Activated CD8-positive, alpha-beta memory T cell treated with anti-CD3 and anti-CD28 coated beads for 36 hours (primary cell): ENCODE measurements around the gene CHRNE. TPM values are rescaled to one million over a fixed set of nuclear protein-coding genes. Genes with fewer than 3 reads are reported as not detected.

Source experiments
- CTCF ChIA-PET: fragments of 350-600 bp; sonication (Branson Sonifier 250); formaldehyde crosslinking; loops from one replicate; lab custom pipeline; 2021; ENCODE audit warnings: antibody characterized with exemption; lab: Charles Lee
- POLR2A ChIA-PET: fragments of 350-600 bp; sonication (Branson Sonifier 250); formaldehyde crosslinking; loops from one replicate; lab custom pipeline; 2021; ENCODE audit warnings: antibody characterized with exemption; lab: Charles Lee
- total RNA-seq, 2 experiments: library from RNA; stranded (reverse); gene quantifications; one replicate each; pipeline ENCODE4 v1.2.3, GENCODE V29; 2021

CHRNE gene
- under 1 TPM; 0.38 to 0.42 TPM for total RNA-seq

DNA sequence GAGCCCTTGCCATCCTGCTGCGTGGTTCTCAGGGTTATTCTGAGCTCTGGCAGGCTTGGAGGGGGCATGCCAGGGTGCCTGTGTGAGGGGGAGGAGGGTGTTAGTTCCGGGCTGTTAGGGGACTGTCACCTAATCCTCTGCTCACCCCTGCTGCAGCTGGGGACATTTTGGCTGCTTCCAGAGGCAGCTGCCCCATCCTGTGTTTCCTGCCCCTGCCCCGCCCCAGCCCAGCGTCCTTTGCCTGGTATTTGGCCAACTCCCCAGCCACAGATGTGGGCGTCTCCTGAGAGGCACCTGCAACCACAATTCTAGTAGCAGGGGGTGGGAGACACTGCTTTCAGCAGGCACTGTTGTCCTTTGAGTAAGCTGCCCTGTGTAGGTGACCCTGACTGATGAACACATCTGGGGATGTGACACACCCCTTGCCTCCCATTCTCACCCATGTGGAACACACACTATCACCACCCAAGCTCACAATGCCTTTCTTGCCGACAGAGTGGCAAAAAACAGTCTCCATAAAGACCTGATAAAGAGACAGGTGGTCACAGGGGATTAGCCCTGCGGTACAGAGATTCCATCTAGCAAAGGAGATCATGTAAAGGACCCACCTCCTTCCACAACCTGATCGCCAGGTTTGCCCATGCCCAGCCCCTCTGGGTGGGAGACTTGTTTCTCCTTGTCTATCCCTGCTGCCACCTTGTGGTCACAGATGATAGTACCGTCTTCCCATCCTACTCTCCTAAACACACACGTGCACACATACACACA lies at the start of gene CHRNE:
TSS of gene CHRNE (minus strand) at position 48 of the 768 bp plus-strand sequence. CDS start at position 13, 35 bp downstream.
- ChIA-PET POLR2A (interaction anchor here (0.7 to 1.2 kb wide), 2 partner anchors 113 to 1156 kb away, joined by 3 to 4 read pairs; no protein-coding TSS in a partner anchor), CTCF (interaction anchor here (0.6 to 2.5 kb wide), 6 partner anchors 9 to 113 kb away, joined by 3 to 12 read pairs (median 4); partner anchors contain the start of genes RNF167 and SLC25A11)

DNA sequence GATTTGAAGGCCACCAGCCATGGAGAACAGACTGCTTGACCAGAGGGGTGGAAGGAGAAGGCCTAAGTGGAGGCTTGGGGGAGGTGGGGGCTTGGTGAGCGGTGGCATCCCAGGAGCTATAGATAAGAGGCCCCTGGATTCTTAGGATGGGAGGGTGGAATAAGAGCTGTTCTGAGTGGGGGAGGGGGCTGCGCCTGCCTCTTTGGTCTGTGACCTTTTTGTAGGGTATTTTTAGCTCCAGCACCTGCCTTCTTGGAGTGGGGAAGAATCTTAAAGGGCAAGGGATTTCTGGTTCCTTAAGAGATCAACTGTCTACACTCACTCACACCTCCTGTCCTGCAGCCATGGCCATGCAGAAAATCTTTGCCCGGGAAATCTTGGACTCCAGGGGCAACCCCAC lies 48.6 kb upstream of the CHRNE start:
- POLR2A ChIA-PET = interaction anchor here (1.3 to 13.5 kb wide), 2 partner anchors 10 to 17 kb away, joined by 4 to 214 read pairs; partner anchors contain the start of gene SPAG7
- CTCF ChIA-PET = no interaction called here

- ChIA-PET CTCF (interaction anchor here (0.7 to 1.4 kb wide), 3 partner anchors 10 to 17 kb away, joined by 3 to 4 read pairs (median 4); partner anchors contain the start of genes RNF167, SLC25A11 and SPAG7), POLR2A (interaction anchor here (0.6 to 13.5 kb wide), 4 partner anchors 11 to 50 kb away, joined by 4 to 214 read pairs (median 16); partner anchors contain the start of genes RNF167, SLC25A11 and SPAG7)
Measured at GRCh38 chr17:4950746-4951204, 47.9 kb upstream of the CHRNE start, which contains the start of gene ENO3. TSS of gene ENO3 (plus strand) at chr17:4951119. CDS start at chr17:4951830, 711 bp downstream.

DNA sequence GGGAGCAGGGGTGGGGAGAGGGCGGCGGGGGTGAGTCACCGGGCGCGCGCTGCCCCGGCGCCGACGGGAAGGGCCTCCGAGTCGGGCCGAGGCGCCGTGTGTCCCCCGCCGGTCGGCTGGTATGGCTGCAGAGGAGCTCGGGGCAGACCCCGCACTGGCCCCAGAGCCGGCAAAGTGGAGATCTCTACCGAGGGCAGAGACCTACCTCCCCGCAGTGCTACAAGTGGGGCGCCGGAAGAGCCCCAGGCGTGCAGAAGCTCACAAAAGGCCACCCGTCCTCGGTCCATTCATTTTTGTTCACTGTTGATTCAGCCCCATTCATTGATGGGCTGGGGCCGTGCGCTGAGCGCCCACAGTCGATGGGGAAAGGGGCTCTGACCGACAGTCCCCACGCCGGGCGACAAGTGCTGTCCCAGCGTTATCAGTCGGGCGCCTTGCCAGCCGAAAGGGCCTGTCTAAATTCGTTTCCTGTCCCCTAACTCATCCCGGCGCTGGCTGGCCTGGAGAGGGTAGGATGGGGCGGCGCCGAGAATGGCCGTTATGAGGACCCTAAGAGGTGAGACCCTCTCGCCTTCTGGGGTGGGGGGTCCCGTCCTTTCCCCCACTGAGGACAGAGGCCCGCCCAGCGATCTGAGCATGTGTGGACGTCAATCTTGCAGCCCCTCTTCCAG lies 47.3 kb upstream of the CHRNE start:
- CTCF ChIA-PET = interaction anchor here (0.7 to 1.4 kb wide), 3 partner anchors 10 to 17 kb away, joined by 3 to 4 read pairs (median 4); partner anchors contain the start of genes RNF167, SLC25A11 and SPAG7
- POLR2A ChIA-PET = interaction anchor here (0.6 to 13.5 kb wide), 4 partner anchors 10 to 50 kb away, joined by 4 to 214 read pairs (median 16); partner anchors contain the start of genes RNF167, SLC25A11 and SPAG7

GRCh38 chr17:4949321-4950074 lies 46.6 kb upstream of the CHRNE start:
- CTCF ChIA-PET = interaction anchor here (1.4 to 2.2 kb wide), 3 partner anchors 9 to 21 kb away, joined by 3 to 21 read pairs (median 4); partner anchors contain the start of genes RNF167, SLC25A11 and SPAG7

DNA sequence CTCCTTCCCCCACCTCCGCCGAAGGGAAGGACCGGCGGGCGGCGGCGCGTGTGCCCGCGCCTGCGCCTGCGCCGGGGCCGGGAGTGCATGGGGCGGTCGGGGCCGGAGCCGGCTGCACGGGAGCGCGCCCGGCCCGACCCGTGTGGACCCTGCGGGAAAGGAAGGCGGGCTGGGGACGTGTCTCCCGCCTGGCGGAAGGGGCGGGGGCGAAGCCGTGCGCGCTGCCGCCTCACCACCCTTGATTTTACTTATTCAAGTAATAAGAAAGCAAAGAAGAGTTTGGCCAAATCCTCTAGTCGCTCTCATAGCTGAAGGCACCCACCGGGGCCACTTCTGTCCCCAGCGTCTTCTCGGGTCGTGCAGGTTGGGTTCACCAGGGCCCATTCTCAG lies 46.0 kb upstream of the CHRNE start:
- ChIA-PET POLR2A (interaction anchor here (0.5 to 13.5 kb wide), 5 partner anchors 9 to 464 kb away, joined by 3 to 214 read pairs (median 4); partner anchors contain the start of genes INCA1, KIF1C, RNF167 and SLC25A11), CTCF (interaction anchor here (0.7 to 2.2 kb wide), 4 partner anchors 9 to 32 kb away, joined by 3 to 21 read pairs (median 4); partner anchors contain the start of genes RNF167, SLC25A11 and SPAG7)

More at GRCh38 chr17:4949321-4950074, 46.6 kb upstream of the CHRNE start:
- POLR2A ChIA-PET = interaction anchor here (2.9 to 13.5 kb wide), 2 partner anchors 10 to 19 kb away, joined by 26 to 214 read pairs; partner anchors contain the start of genes RNF167, SLC25A11 and SPAG7

- POLR2A ChIA-PET = interaction anchor here (0.5 to 13.5 kb wide), 7 partner anchors 8 to 464 kb away, joined by 3 to 214 read pairs (median 4); partner anchors contain the start of genes CAMTA2, INCA1, KIF1C and RNF167
- CTCF ChIA-PET = interaction anchor here (0.7 to 2.2 kb wide), 5 partner anchors 8 to 84 kb away, joined by 3 to 21 read pairs (median 4); partner anchors contain the start of genes RNF167, SLC25A11 and SPAG7
Measured at GRCh38 chr17:4948166-4948930, 45.5 kb upstream of the CHRNE start, which contains the start of gene PFN1. TSS of gene PFN1 (minus strand) at chr17:4948530. CDS start at chr17:4948394, 136 bp downstream.

GRCh38 chr17:4947411-4948165 lies 44.7 kb upstream of the CHRNE start:
- ChIA-PET POLR2A (interaction anchor here (1.0 to 13.5 kb wide), 4 partner anchors 8 to 39 kb away, joined by 4 to 214 read pairs (median 16); partner anchors contain the start of genes CAMTA2, RNF167, SLC25A11 and SPAG7), CTCF (interaction anchor here (1.1 to 2.2 kb wide), 4 partner anchors 15 to 84 kb away, joined by 3 to 21 read pairs (median 4); partner anchors contain the start of gene SPAG7)

DNA sequence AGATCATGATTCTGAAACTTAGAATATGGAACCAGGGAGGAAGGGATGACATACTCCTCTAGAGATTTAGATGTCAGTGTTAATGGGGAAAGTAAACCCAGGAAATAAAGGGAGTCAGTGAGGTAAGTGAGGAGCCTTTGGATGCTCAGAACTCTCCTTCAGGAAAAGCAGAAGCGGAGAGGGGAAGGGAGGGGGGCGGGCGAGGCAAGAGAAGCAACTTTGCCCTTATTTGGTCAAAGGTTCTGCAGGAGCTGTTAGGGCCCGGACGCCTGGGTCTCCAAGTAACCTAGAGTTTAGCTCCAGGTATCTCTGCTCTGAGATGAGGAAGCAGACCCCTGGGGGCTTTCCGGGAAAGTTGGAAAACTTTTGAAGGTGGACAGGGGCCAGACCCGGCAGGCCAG lies 44.1 kb upstream of the CHRNE start:
- ChIA-PET CTCF (interaction anchor here (1.1 to 2.2 kb wide), 3 partner anchors 15 to 85 kb away, joined by 3 to 21 read pairs (median 3); partner anchors contain the start of gene SPAG7), POLR2A (interaction anchor here (1.0 to 13.5 kb wide), 3 partner anchors 17 to 40 kb away, joined by 4 to 214 read pairs (median 6); partner anchors contain the start of genes CAMTA2 and SPAG7)

DNA sequence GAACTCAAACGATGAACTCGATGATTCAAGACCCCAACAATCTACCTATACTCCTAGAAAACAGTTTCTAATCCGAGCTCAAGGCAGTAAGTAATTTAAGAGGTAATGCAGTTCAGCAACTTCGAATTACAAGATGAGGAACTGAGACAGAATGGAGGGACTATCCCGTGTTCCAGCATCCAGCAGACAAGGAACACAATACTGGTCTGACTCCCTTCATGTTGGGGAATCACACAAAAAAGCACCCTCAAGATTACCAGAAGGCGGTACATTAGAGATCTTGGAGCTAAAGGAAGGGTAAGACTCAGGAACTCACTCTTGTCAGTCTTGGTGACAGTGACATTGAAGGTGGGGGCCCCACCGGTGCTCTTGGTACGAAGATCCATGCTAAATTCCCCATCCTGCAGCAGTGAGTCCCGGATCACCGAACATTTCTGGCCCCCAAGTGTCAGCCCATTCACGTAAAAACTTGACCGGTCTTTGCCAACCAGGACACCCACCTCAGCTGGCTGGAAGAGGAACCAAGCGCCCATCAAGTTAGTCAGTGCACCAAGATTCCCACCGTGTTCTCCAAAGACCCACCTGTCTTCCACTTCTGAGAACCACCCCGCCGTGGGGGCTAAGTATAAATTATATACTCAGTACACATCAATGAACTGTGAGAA lies 43.5 kb upstream of the CHRNE start:
- POLR2A ChIA-PET = interaction anchor here (0.6 to 13.5 kb wide), 3 partner anchors 17 to 35 kb away, joined by 4 to 214 read pairs (median 5); partner anchors contain the start of gene SPAG7
- CTCF ChIA-PET = interaction anchor here (0.6 to 1.1 kb wide), 2 partner anchors 16 to 24 kb away, joined by 3 read pairs; no protein-coding TSS in a partner anchor

GRCh38 chr17:4945944-4946280 lies 43.0 kb upstream of the CHRNE start:
- ChIA-PET CTCF (interaction anchor here (0.6 kb wide), 1 partner anchor 24 kb away, joined by 3 read pairs; no protein-coding TSS in a partner anchor), POLR2A (interaction anchor here (0.5 to 13.5 kb wide), 5 partner anchors 10 to 52 kb away, joined by 3 to 214 read pairs (median 4); partner anchors contain the start of genes KIF1C and SPAG7)

- CTCF ChIA-PET = interaction anchor here (0.7 kb wide), 1 partner anchor 22 kb away, joined by 3 read pairs; the partner anchor contains the start of gene SPAG7
- POLR2A ChIA-PET = interaction anchor here (0.5 to 13.5 kb wide), 5 partner anchors 10 to 389 kb away, joined by 3 to 214 read pairs (median 4); partner anchors contain the start of genes KIF1C and SPAG7
Measured at GRCh38 chr17:4945176-4945943, 42.5 kb upstream of the CHRNE start.

DNA sequence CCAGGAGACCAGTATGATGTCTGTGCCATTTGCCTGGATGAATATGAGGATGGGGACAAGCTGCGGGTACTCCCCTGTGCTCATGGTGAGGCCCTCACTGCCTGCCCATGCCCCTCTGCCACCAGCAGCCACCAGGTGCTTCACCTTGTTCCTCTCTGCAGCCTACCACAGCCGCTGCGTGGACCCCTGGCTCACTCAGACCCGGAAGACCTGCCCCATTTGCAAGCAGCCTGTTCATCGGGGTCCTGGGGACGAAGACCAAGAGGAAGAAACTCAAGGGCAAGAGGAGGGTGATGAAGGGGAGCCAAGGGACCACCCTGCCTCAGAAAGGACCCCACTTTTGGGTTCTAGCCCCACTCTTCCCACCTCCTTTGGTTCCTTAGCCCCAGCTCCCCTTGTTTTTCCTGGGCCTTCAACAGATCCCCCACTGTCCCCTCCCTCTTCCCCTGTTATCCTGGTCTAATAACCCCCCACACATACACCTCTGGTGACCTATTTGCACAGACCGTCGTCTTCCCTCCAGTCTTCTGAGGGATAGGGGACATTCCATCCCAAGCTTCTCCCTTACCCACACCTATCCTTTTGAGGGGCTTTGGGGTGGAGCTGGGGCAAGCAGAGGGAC lies 41.8 kb upstream of the CHRNE start:
- CTCF ChIA-PET = interaction anchor here (0.7 to 0.9 kb wide), 2 partner anchors 23 to 24 kb away, joined by 3 read pairs; partner anchors contain the start of gene SPAG7

More for the DNA sequence above, 41.8 kb upstream of the CHRNE start:
- POLR2A ChIA-PET = interaction anchor here (0.5 to 13.5 kb wide), 3 partner anchors 24 to 469 kb away, joined by 3 to 214 read pairs (median 3); partner anchors contain the start of gene SPAG7
